Spleen (tissue), 7 donors: ENCODE measurements around the gene GPD1L.

Experiments
- POLR2AphosphoS5 ChIP-seq, 3 donors: sonication (generic); formaldehyde crosslinking; IDR thresholded peaks; one replicate each; pipeline ENCODE4 v1.5.1; 2017; ENCODE audit warnings: antibody characterized with exemption in 3 of 3
- TF ChIP-seq, protein P1 (sequence below), 11 experiments: fragments of 200-600 bp in 7 of 11; fragments of 450-650 bp in 4 of 11; sonication (generic) in 4 of 11; IDR thresholded peaks in 8 of 11; conservative IDR thresholded peaks in 3 of 11; 1 replicate in 7 of 11; 2 replicates in 4 of 11; pipeline versions ENCODE4 v1.4.0 to v1.8.0; 2016 to 2021; ENCODE audit warnings: antibody characterized with exemption in 11 of 11, inconsistent platforms in 4 of 11, mild to moderate bottlenecking in 1 of 11
- donor health status: DM: no; HTN: no; CAD: no; lungs with moderate emphysema.
- donor health status: DM: no; HTN: no; CAD: no.
- donor health status: DM: no; HTN: no; CAD: no.

GRCh38 chr3:32208447-32208846 lies 102.0 kb downstream of the GPD1L start:
- TF ChIP-seq, protein P1, sequence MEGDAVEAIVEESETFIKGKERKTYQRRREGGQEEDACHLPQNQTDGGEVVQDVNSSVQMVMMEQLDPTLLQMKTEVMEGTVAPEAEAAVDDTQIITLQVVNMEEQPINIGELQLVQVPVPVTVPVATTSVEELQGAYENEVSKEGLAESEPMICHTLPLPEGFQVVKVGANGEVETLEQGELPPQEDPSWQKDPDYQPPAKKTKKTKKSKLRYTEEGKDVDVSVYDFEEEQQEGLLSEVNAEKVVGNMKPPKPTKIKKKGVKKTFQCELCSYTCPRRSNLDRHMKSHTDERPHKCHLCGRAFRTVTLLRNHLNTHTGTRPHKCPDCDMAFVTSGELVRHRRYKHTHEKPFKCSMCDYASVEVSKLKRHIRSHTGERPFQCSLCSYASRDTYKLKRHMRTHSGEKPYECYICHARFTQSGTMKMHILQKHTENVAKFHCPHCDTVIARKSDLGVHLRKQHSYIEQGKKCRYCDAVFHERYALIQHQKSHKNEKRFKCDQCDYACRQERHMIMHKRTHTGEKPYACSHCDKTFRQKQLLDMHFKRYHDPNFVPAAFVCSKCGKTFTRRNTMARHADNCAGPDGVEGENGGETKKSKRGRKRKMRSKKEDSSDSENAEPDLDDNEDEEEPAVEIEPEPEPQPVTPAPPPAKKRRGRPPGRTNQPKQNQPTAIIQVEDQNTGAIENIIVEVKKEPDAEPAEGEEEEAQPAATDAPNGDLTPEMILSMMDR (IDR thresholded peaks at IDR 0.05 in 8 of 11, conservative IDR thresholded peaks at IDR 0.05 in 3 of 11), result no peak
- TF ChIP-seq POLR2AphosphoS5 (IDR thresholded peaks at IDR 0.05), result no peak
